GM12878 (cell line): Measurements from ENCODE around the gene UBAC2. TPM values are rescaled to one million over a fixed set of nuclear protein-coding genes. Genes with fewer than 3 reads are reported as not detected.

Experiments
- ATAC-seq: fragments of 200-7000 bp; cut with Tn5 transposase; 3 replicates; pipeline ENCODE4 v1.9.1; 2020; ENCODE audit warnings: mild to moderate bottlenecking, moderate library complexity
- BruUV-seq: library from RNA; stranded (reverse); fragments of 400-500 nt; replicated peaks from 2 replicates; lab custom pipeline; 2021; lab: Mats Ljungman, UMichigan
- CTCF ChIA-PET: fragments of 300-600 bp; sonication (Branson Sonifier 250); formaldehyde crosslinking; extraction: SDS; loops from one replicate; lab custom pipeline; 2021; ENCODE audit warnings: inconsistent platforms; lab: Yijun Ruan, JAX
- POLR2A ChIA-PET: fragments of 350-600 bp; formaldehyde crosslinking; extraction: SDS; loops from one replicate; lab custom pipeline; 2021; ENCODE audit warnings: inconsistent platforms; lab: Charles Lee
- RAD21 ChIA-PET: fragments of 300-600 bp; sonication (Branson Sonifier 250); formaldehyde crosslinking; loops from one replicate; lab custom pipeline; 2023; ENCODE audit warnings: antibody characterized with exemption; ENCODE audit not compliant: unreplicated experiment; lab: Charles Lee
- SMC1A ChIA-PET: fragments of 300-600 bp; sonication (Branson Sonifier 250); formaldehyde crosslinking; loops from one replicate; lab custom pipeline; 2023; ENCODE audit not compliant: unreplicated experiment, uncharacterized antibody; lab: Charles Lee
- DNase-seq: peaks from one replicate; pipeline ENCODE4 v3.0.0-alpha.2; 2011; ENCODE audit warnings: low read depth, low spot score
- FAIRE-seq: peaks from 3 replicates; lab custom pipeline; 2011; peaks lifted over from hg19 to GRCh38; lab: Jason Lieb, UNC
- H2AFZ ChIP-seq: 2 replicates; pipeline ENCODE4 v1.6.0; 2011; ENCODE audit warnings: low read depth, low read length, control low read depth; ENCODE audit not compliant: control insufficient read depth
- H3K27ac ChIP-seq: 2 replicates; pipeline ENCODE4 v1.5.1; 2011; ENCODE audit warnings: control low read depth; ENCODE audit not compliant: control insufficient read depth, insufficient read depth
- H3K27me3 ChIP-seq, 2 experiments: replicated peaks in 1 of 2; 2 replicates each; pipeline versions ENCODE4 v1.6.0 to v1.6.1; 2011; ENCODE audit warnings: low read length in 1 of 2; ENCODE audit not compliant: control insufficient read depth in 2 of 2, insufficient read depth in 2 of 2
- H3K36me3 ChIP-seq, 2 experiments: 2 replicates each; pipeline ENCODE4 v1.5.1; 2011; ENCODE audit warnings: low read length in 1 of 2; ENCODE audit not compliant: control insufficient read depth in 2 of 2, insufficient read depth in 2 of 2
- H3K4me1 ChIP-seq: 2 replicates; pipeline ENCODE4 v1.6.1; 2011; ENCODE audit warnings: mild to moderate bottlenecking, low read length, moderate library complexity, mixed read lengths; ENCODE audit not compliant: control insufficient read depth, insufficient read depth
- H3K4me2 ChIP-seq: 2 replicates; pipeline ENCODE4 v1.6.0; 2011; ENCODE audit warnings: control low read depth; ENCODE audit not compliant: control insufficient read depth, insufficient read depth
- H3K4me3 ChIP-seq: fragments of 200-600 bp; sonication (generic); 2 replicates; pipeline ENCODE4 v1.5.1; 2016
- H3K79me2 ChIP-seq: 2 replicates; pipeline ENCODE4 v1.6.0; 2011; ENCODE audit warnings: low read length; ENCODE audit not compliant: control insufficient read depth, insufficient read depth
- H3K9ac ChIP-seq: 2 replicates; pipeline ENCODE4 v1.8.0; 2011; ENCODE audit warnings: low read length, control low read depth, mixed read lengths; ENCODE audit not compliant: control insufficient read depth, insufficient read depth
- H3K9me3 ChIP-seq: replicated peaks from 3 replicates; pipeline ENCODE4 v1.5.1; 2011; ENCODE audit warnings: mild to moderate bottlenecking, low read length; ENCODE audit not compliant: control insufficient read depth, insufficient read depth
- H4K20me1 ChIP-seq: 2 replicates; pipeline ENCODE4 v1.6.0; 2011; ENCODE audit not compliant: control insufficient read depth, insufficient read depth
- CREM ChIP-seq: IDR thresholded peaks from 2 replicates; pipeline ENCODE4 v1.6.1; 2014; ENCODE audit warnings: antibody characterized with exemption, low read depth
- GATAD2B ChIP-seq: fragments of 450-650 bp; conservative IDR thresholded peaks from 2 replicates; pipeline ENCODE4 v1.6.1; 2017; ENCODE audit warnings: low read depth, mild to moderate bottlenecking, moderate library complexity
- IRF5 ChIP-seq: fragments of 450-650 bp; IDR thresholded peaks from 2 replicates; pipeline ENCODE4 v1.6.1; 2017; ENCODE audit warnings: borderline replicate concordance
- MYB ChIP-seq: fragments of 150-350 bp; IDR thresholded peaks from 2 replicates; pipeline ENCODE4 v1.6.1; 2014; ENCODE audit warnings: mild to moderate bottlenecking, low read depth, low read length, borderline replicate concordance
- POLR2A ChIP-seq: IDR thresholded peaks from 2 replicates; pipeline ENCODE4 v1.6.1; 2011; ENCODE audit warnings: low read depth, mild to moderate bottlenecking, low read length
- SMAD5 ChIP-seq: IDR thresholded peaks from 2 replicates; pipeline ENCODE4 v1.6.1; 2016; ENCODE audit warnings: antibody characterized with exemption, low read depth
- SPI1 ChIP-seq: IDR thresholded peaks from 2 replicates; pipeline ENCODE4 v1.6.1; 2011; ENCODE audit warnings: low read depth, mild to moderate bottlenecking, low read length, moderate library complexity, borderline replicate concordance; ENCODE audit not compliant: insufficient read depth
- SUPT20H ChIP-seq: IDR thresholded peaks from 2 replicates; pipeline ENCODE4 v1.6.1; 2011; ENCODE audit warnings: low read depth, mild to moderate bottlenecking, low read length, moderate library complexity, borderline replicate concordance; ENCODE audit not compliant: control insufficient read depth
- TCF7 ChIP-seq: IDR thresholded peaks from 2 replicates; pipeline ENCODE4 v1.6.1; 2014; ENCODE audit warnings: antibody characterized with exemption, borderline replicate concordance
- WRNIP1 ChIP-seq: IDR thresholded peaks from 2 replicates; pipeline ENCODE4 v1.6.1; 2011; ENCODE audit warnings: low read depth, low read length, improper control_type of control experiment, borderline replicate concordance
- ZBED1 ChIP-seq: IDR thresholded peaks from 2 replicates; pipeline ENCODE4 v1.6.1; 2016; ENCODE audit warnings: borderline replicate concordance
- WGBS: methylation state at CpG from one replicate; pipeline ENCODE4 v1.1.6; 2016; ENCODE audit warnings: low lambda C conversion rate; ENCODE audit not compliant: insufficient replicate concordance, insufficient coverage; ENCODE audit errors: missing lambda C conversion rate; 5-methylcytosine and 5-hydroxymethylcytosine counted together
- in situ Hi-C: fragments of 300-500 bp; cut with MboI; formaldehyde crosslinking; loops from 9 replicates; pipeline ENCODE4 v1.14.3; 2018; ENCODE audit warnings: mixed read lengths
- intact Hi-C: fragments of 100-400 bp; cut with micrococcal nuclease; formaldehyde crosslinking; loops from one replicate; pipeline ENCODE4 v1.14.2; 2022; ENCODE audit not compliant: unreplicated experiment
- polyA plus RNA-seq, 11 experiments: library from polyadenylated mRNA; depleted of rRNA in 4 of 11; unstranded in 6 of 11; stranded (reverse) in 5 of 11; fragments of >200 nt; fragmentation: Nextera tagmentation in 4 of 11; fragmentation: Illumina TruSeq in 1 of 11; extraction: Ambion mirVana in 4 of 11; extraction: Trizol in 1 of 11; gene quantifications; 1 replicate in 1 of 11; 2 replicates in 10 of 11; pipeline versions ENCODE4 v1.2.1 to v1.2.3, GENCODE V29; 2011 to 2016; ENCODE audit warnings: inconsistent platforms in 2 of 11, missing spikeins in 2 of 11, low read depth in 1 of 11
- total RNA-seq, 4 experiments: library from RNA; depleted of rRNA in 3 of 4; stranded (reverse); fragments of >200 nt in 3 of 4; fragmentation: Illumina TruSeq in 1 of 4; extraction: Trizol in 1 of 4; gene quantifications; 2 replicates each; pipeline versions ENCODE4 v1.2.1 to v1.2.3, GENCODE V29; 2013 to 2021
- TF ChIP-seq, protein P1 (sequence below): fragments of 450-650 bp; formaldehyde crosslinking; IDR thresholded peaks from 2 replicates; pipeline ENCODE4 v1.4.0; 2022; ENCODE audit warnings: mild to moderate bottlenecking, moderate library complexity

UBAC2 gene
- total and polyA plus RNA-seq, 10 of the 15 experiments (the other 5 are each of a cell fraction or from before 2014, with no cell fraction given) = 3.0 to 54.6 (median 17.4) TPM

- TF ChIP-seq IRF5 (no peak), MYB (no peak), TCF7 (no peak), ZBED1 (no peak), SUPT20H (no peak)
These were observed 189.1 kb downstream of the UBAC2 start (continued) for GRCh38 chr13:99389520-99390304.

DNA sequence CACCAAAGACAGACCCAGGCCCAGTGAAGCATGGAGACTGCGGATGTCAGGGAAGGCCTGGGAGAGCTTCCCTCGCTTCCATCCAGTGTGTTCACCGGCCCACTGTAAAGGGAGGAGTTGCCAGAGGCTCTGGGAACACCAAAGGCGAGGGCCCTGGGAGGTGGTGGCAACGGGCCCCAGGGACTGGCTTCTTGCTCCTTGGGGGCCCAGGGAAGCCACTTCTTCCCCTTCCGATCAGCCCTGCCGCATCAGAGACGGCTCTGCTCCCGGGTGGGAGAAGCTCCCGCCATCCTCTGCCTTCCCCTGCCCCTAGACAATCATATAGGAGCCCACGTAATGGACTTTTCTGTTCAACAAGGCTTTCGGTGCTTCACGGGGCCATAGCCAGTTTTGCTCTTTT, 189.9 kb downstream of the UBAC2 start:
- Histone ChIP-seq H3K4me3 (no peak overlapping the region), H3K27ac (no peak overlapping the region), H3K9ac (no peak overlapping the region), H3K27me3 (no peaks in the 10 kb centered on the region), H3K4me1 (peaks cover 18% of the 10 kb centered on the region), H3K4me2 (no peak overlapping the region), H2AFZ (no peak overlapping the region), H4K20me1 (no peaks in the 10 kb centered on the region), H3K9me3 (no peaks in the 10 kb centered on the region), H3K79me2 (no peaks in the 10 kb centered on the region), H3K36me3 (0 out of 4 replicates have a peak, but pooled peaks cover 0 to 3% of the 10 kb centered on the region in 2 experiments)
- DNase-seq (no peak), ATAC-seq (no peak), FAIRE-seq (no peak)
- ChIA-PET CTCF (interaction anchor here (22.0 to 22.3 kb wide), 2 partner anchors 48 to 121 kb away, joined by 440 to 577 read pairs; no protein-coding TSS in a partner anchor), RAD21 (interaction anchor here (1.3 to 8.0 kb wide), 2 partner anchors 45 to 50 kb away, joined by 4 to 168 read pairs; no protein-coding TSS in a partner anchor), SMC1A (interaction anchor here (11.2 to 13.7 kb wide), 2 partner anchors 45 to 122 kb away, joined by 265 to 306 read pairs; no protein-coding TSS in a partner anchor), POLR2A (no interaction called here)
- intact Hi-C loops = no loop called here
- TF ChIP-seq POLR2A (no peak), SMAD5 (no peak), SPI1 (no peak), WRNIP1 (no peak), CREM (no peak), GATAD2B (no peak)
- TF ChIP-seq, protein P1, sequence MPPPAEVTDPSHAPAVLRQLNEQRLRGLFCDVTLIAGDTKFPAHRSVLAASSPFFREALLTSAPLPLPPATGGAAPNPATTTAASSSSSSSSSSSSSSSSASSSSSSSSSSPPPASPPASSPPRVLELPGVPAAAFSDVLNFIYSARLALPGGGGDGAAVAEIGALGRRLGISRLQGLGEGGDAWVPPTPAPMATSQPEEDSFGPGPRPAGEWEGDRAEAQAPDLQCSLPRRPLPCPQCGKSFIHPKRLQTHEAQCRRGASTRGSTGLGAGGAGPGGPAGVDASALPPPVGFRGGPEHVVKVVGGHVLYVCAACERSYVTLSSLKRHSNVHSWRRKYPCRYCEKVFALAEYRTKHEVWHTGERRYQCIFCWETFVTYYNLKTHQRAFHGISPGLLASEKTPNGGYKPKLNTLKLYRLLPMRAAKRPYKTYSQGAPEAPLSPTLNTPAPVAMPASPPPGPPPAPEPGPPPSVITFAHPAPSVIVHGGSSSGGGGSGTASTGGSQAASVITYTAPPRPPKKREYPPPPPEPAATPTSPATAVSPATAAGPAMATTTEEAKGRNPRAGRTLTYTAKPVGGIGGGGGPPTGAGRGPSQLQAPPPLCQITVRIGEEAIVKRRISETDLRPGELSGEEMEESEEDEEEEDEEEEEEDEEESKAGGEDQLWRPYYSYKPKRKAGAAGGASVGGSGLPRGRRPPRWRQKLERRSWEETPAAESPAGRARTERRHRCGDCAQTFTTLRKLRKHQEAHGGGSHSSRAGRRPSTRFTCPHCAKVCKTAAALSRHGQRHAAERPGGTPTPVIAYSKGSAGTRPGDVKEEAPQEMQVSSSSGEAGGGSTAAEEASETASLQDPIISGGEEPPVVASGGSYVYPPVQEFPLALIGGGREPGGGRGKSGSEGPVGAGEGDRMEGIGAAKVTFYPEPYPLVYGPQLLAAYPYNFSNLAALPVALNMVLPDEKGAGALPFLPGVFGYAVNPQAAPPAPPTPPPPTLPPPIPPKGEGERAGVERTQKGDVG = no peak
- 89% methylated on average over 13 of the region's 13 CpGs for WGBS
- BruUV-seq = no TSS peak
- in situ Hi-C loops = no loop called here
